ENCODE measurements around the gene ZNF593OS.

Gene ZNF593OS

GRCh38 chr1:26125946-26126320 is 45.7 kb downstream of the ZNF593OS start:
- no peak for DNase-seq

- DNase-seq = no peak
Measured at GRCh38 chr1:26125382-26125781, 46.2 kb downstream of the ZNF593OS start.

- DNase-seq = no peak
Measured at GRCh38 chr1:26124418-26125331, 47.0 kb downstream of the ZNF593OS start.

- peak; percentile 14 to 15 for DNase-seq
Measured at GRCh38 chr1:26122988-26123973, 48.4 kb downstream of the ZNF593OS start.

- no peak for DNase-seq
Measured at GRCh38 chr1:26121854-26122773, 49.5 kb downstream of the ZNF593OS start.

- no peak for DNase-seq
Measured at GRCh38 chr1:26119892-26120608, 51.6 kb downstream of the ZNF593OS start.

Measured in activated T-cell treated with anti-CD3 and anti-CD28 coated beads, Interleukin-2, amount 50 U/mL, for 48 hours (primary cell).